NCI-H1694 (cell line): ENCODE data around the gene CT45A3.
"Not testable (repeated sequence)": the region's sequence is repeated elsewhere in the genome, so short reads cannot be mapped to it uniquely, and the experiment has no call there.

Experiments
- DNase-seq: peaks from one replicate; lab custom pipeline; 2025; lab: John Stamatoyannopoulos, UW

CT45A3 gene

GRCh38 chrX:135768091-135768490 lies at the start of gene CT45A3:
CT45A3 (minus strand) TSS chrX:135768191; CDS start chrX:135764444, 3,747 bp downstream.
- not testable (repeated sequence) for DNase-seq

- DNase-seq: not testable (repeated sequence)
These were observed 34.7 kb upstream of the CT45A3 start, which contains the start of gene CT45A6 for GRCh38 chrX:135802687-135803086. CT45A6 (minus strand) TSS chrX:135802787; CDS start chrX:135798993, 3,794 bp downstream.

GRCh38 chrX:135785403-135785802 lies 17.4 kb upstream of the CT45A3 start, which contains the start of gene CT45A5:
CT45A5 (minus strand) TSS chrX:135785503; CDS start chrX:135781729, 3,774 bp downstream.
- DNase-seq: not testable (repeated sequence)

- DNase-seq: not testable (repeated sequence)
These were observed 23.3 kb downstream of the CT45A3 start for GRCh38 chrX:135744739-135745138.

GRCh38 chrX:135741192-135741715 lies 26.7 kb downstream of the CT45A3 start:
- no peak for DNase-seq

- DNase-seq: no peak
These were observed 27.3 kb downstream of the CT45A3 start for GRCh38 chrX:135740681-135741149.

- no peak for DNase-seq
These were observed 30.5 kb downstream of the CT45A3 start for GRCh38 chrX:135737366-135738071.

- not testable (repeated sequence) for DNase-seq
These were observed 33.3 kb downstream of the CT45A3 start for GRCh38 chrX:135734666-135735065.

- no peak for DNase-seq
These were observed 54.2 kb downstream of the CT45A3 start for GRCh38 chrX:135713795-135714194.

- not testable (repeated sequence) for DNase-seq
These were observed 54.8 kb downstream of the CT45A3 start, which contains the start of gene CT45A1 for GRCh38 chrX:135713183-135713689. CT45A1 (plus strand) TSS chrX:135713639; CDS start chrX:135718941, 5,302 bp downstream.
